NAMALWA (cell line): ENCODE results near the gene ACSS3.
A peak's percentile ranks its signal among the peaks of the same experiment; 100 is the strongest.
"Not testable (repeated sequence)": the region's sequence is repeated elsewhere in the genome, so short reads cannot be mapped to it uniquely, and the experiment has no call there.

Experiments
- DNase-seq: peaks from one replicate; pipeline ENCODE4 v3.0.0-alpha.2; 2015; ENCODE audit warnings: low spot score

Gene ACSS3

GRCh38 chr12:81094718-81095360 is 17.0 kb downstream of the ACSS3 start:
- no peak for DNase-seq

GRCh38 chr12:81095501-81096232 is 17.8 kb downstream of the ACSS3 start:
- no peak for DNase-seq

GRCh38 chr12:81105687-81106086 is 27.8 kb downstream of the ACSS3 start:
- DNase-seq: no peak

GRCh38 chr12:81114226-81114625 is 36.3 kb downstream of the ACSS3 start:
- DNase-seq: no peak

- DNase-seq: not testable (repeated sequence)
These were observed 41.2 kb downstream of the ACSS3 start for GRCh38 chr12:81119069-81119468.

- no peak for DNase-seq
These were observed 43.1 kb downstream of the ACSS3 start for GRCh38 chr12:81120961-81121360.

GRCh38 chr12:81123611-81124010 is 45.7 kb downstream of the ACSS3 start:
- DNase-seq: no peak

GRCh38 chr12:81125691-81126090 is 47.8 kb downstream of the ACSS3 start:
- no peak for DNase-seq

GRCh38 chr12:81128930-81129554 is 51.2 kb downstream of the ACSS3 start:
- peak; percentile 70 for DNase-seq

GRCh38 chr12:81136519-81136918 is 58.6 kb downstream of the ACSS3 start:
- DNase-seq: no peak

GRCh38 chr12:81137801-81138200 is 59.9 kb downstream of the ACSS3 start:
- DNase-seq: no peak

GRCh38 chr12:81141217-81141616 is 63.3 kb downstream of the ACSS3 start:
- no peak for DNase-seq

GRCh38 chr12:81143057-81143456 is 65.2 kb downstream of the ACSS3 start:
- no peak for DNase-seq

GRCh38 chr12:81146228-81147225 is 68.6 kb downstream of the ACSS3 start:
- DNase-seq: no peak

GRCh38 chr12:81147292-81147919 is 69.5 kb downstream of the ACSS3 start:
- no peak for DNase-seq

- no peak for DNase-seq
These were observed 72.5 kb downstream of the ACSS3 start for GRCh38 chr12:81150382-81150781.

- DNase-seq: no peak
These were observed 82.0 kb downstream of the ACSS3 start for GRCh38 chr12:81159856-81160255.

- DNase-seq: no peak
These were observed 83.8 kb downstream of the ACSS3 start for GRCh38 chr12:81161680-81162079.

GRCh38 chr12:81162391-81163136 is 84.7 kb downstream of the ACSS3 start:
- no peak for DNase-seq

GRCh38 chr12:81164827-81165226 is 86.9 kb downstream of the ACSS3 start:
- no peak for DNase-seq

- DNase-seq: no peak
These were observed 88.9 kb downstream of the ACSS3 start for GRCh38 chr12:81166790-81167189.
